ENCODE results near the gene SSBP3. TPM values are rescaled to one million over a fixed set of nuclear protein-coding genes. Genes with fewer than 3 reads are reported as not detected.
"Not testable (repeated sequence)": the region's sequence is repeated elsewhere in the genome, so short reads cannot be mapped to it uniquely, and the experiment has no call there.

Gene SSBP3
- total RNA-seq, 1 donor from 2014 or later, result 70.7 TPM

GRCh38 chr1:54428837-54429518 lies 22.8 kb upstream of the SSBP3 start:
- H3K4me3 ChIP-seq, result no peak overlapping the region
- no peak for DNase-seq (ENCODE audit: extremely low spot score in 2 of 2)
- no peaks in the 10 kb centered on the region for H3K4me1 ChIP-seq
- TF ChIP-seq POLR2A (IDR thresholded peaks at IDR 0.05), result no peak
- no peak for TF ChIP-seq CTCF (IDR thresholded peaks at IDR 0.05)
- no peak for TF ChIP-seq POLR2AphosphoS5 (IDR thresholded peaks at IDR 0.05; ENCODE audit: insufficient read depth in 1 of 2, low read depth in 1 of 2)
- no peaks in the 10 kb centered on the region for H3K9me3 ChIP-seq
- no peaks in the 10 kb centered on the region for H3K36me3 ChIP-seq
- H3K27ac ChIP-seq, result no peak overlapping the region
- intact Hi-C loops (cut with DNase I), result no loop called here
- H3K27me3 ChIP-seq, result no peaks in the 10 kb centered on the region

GRCh38 chr1:54425152-54425584 lies 19.0 kb upstream of the SSBP3 start:
- no peaks in the 10 kb centered on the region for H3K36me3 ChIP-seq
- TF ChIP-seq POLR2A (IDR thresholded peaks at IDR 0.05) (no peak), POLR2AphosphoS5 (IDR thresholded peaks at IDR 0.05; ENCODE audit: insufficient read depth in 1 of 2, low read depth in 1 of 2) (no peak), CTCF (IDR thresholded peaks at IDR 0.05) (no peak)
- no peaks in the 10 kb centered on the region for H3K27me3 ChIP-seq
- DNase-seq (ENCODE audit: extremely low spot score in 2 of 2), result no peak
- intact Hi-C loops (cut with DNase I), result no loop called here
- H3K27ac ChIP-seq, result no peak overlapping the region
- no peaks in the 10 kb centered on the region for H3K9me3 ChIP-seq
- no peaks in the 10 kb centered on the region for H3K4me1 ChIP-seq
- no peak overlapping the region for H3K4me3 ChIP-seq

- no peaks in the 10 kb centered on the region for H3K9me3 ChIP-seq
- no peak overlapping the region for H3K27ac ChIP-seq
- TF ChIP-seq CTCF (IDR thresholded peaks at IDR 0.05) (no peak), POLR2AphosphoS5 (IDR thresholded peaks at IDR 0.05; ENCODE audit: insufficient read depth in 1 of 2, low read depth in 1 of 2) (no peak), POLR2A (IDR thresholded peaks at IDR 0.05) (no peak)
- intact Hi-C loops (cut with DNase I), result no loop called here
- no peaks in the 10 kb centered on the region for H3K4me1 ChIP-seq
- DNase-seq (ENCODE audit: extremely low spot score in 2 of 2), result no peak
- H3K36me3 ChIP-seq, result no peaks in the 10 kb centered on the region
- H3K4me3 ChIP-seq, result no peak overlapping the region
- H3K27me3 ChIP-seq, result no peaks in the 10 kb centered on the region
These were observed 18.2 kb upstream of the SSBP3 start for GRCh38 chr1:54424398-54424797.

GRCh38 chr1:54421101-54421504 lies 14.9 kb upstream of the SSBP3 start:
- Histone ChIP-seq H3K36me3 (no peaks in the 10 kb centered on the region), H3K9me3 (no peaks in the 10 kb centered on the region), H3K4me3 (no peak overlapping the region), H3K4me1 (no peaks in the 10 kb centered on the region), H3K27ac (no peak overlapping the region), H3K27me3 (no peaks in the 10 kb centered on the region)
- TF ChIP-seq POLR2A (IDR thresholded peaks at IDR 0.05) (no peak), CTCF (IDR thresholded peaks at IDR 0.05) (no peak), POLR2AphosphoS5 (IDR thresholded peaks at IDR 0.05; ENCODE audit: insufficient read depth in 1 of 2, low read depth in 1 of 2) (no peak)
- no peak for DNase-seq (ENCODE audit: extremely low spot score in 2 of 2)
- intact Hi-C loops (cut with DNase I), result no loop called here

GRCh38 chr1:54418598-54418997 lies 12.4 kb upstream of the SSBP3 start:
- intact Hi-C loops (cut with DNase I); H3K36me3 ChIP-seq; H3K9me3 ChIP-seq; H3K27ac ChIP-seq; H3K4me1 ChIP-seq; H3K4me3 ChIP-seq; DNase-seq (ENCODE audit: extremely low spot score in 2 of 2); H3K27me3 ChIP-seq: not testable (repeated sequence)
